ENCODE data around the gene STBD1.
"Not testable (repeated sequence)": the region's sequence is repeated elsewhere in the genome, so short reads cannot be mapped to it uniquely, and the experiment has no call there.

Gene STBD1

DNA sequence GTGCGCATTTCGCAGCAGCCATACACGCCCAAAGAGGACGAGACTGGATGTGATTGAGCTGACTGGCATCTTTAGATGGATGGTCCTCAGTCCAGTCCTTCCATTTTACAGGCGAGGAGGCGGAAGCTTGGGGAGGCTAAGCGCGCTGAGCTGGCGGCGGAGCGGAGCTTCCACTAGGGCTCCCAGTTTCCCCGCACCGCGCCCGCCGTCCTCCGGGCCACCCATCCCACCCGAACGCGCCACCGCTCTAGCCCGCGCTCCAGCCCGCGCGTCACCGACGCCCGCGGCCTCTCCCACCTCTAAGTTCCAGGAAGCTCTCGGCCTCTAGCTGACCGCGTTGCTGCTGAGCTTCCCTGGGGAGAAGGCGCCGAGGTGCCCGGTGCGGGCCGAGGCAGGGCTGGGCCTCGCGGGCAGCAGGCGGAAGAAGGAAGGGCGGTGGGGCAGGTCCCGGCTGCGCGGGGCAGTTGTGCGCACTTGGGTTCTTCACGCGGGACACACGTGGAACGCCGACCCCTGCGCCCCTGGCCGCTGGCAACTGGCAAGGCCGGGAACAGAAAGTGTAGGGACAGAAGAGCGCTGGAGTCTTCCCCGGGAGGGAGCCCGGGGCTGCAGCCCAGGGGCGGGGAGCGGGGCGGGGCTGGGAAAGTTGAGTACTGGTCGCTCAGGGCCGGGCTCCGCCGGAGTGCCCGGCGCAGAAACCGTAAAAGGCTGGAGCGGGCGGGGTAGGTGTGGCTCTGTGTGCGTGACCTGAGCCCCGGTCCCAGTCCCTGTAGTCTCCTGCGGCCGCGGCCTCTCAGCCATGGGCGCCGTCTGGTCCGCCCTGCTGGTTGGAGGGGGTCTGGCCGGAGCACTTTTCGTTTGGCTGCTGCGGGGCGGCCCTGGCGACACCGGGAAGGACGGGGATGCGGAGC lies at the start of gene STBD1:
Gene STBD1 (plus strand): TSS at position 763 of the 911 bp plus-strand sequence. CDS start 37 bp downstream, at position 800.
- DNase-seq: peak; percentile 19

DNA sequence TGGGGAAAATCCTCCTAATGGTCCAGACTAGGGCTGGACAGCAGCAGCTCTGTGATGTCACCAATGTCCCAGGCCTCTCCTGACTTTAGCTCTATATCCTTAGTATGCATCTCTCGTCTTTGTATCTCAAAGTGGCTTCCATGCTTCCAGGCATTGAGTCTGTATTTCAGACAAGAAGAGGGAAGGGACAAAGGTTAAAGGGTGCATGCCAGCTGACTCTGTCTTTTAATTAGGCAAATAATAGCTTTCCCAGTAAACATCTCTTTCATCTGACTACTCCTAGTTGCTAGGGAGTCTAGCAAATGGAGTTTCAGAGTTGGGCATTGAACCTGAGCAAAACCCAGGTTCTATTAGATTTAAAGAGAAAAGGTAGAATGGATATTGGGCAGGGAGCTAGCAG lies 49.6 kb upstream of the STBD1 start:
- DNase-seq: no peak

DNA sequence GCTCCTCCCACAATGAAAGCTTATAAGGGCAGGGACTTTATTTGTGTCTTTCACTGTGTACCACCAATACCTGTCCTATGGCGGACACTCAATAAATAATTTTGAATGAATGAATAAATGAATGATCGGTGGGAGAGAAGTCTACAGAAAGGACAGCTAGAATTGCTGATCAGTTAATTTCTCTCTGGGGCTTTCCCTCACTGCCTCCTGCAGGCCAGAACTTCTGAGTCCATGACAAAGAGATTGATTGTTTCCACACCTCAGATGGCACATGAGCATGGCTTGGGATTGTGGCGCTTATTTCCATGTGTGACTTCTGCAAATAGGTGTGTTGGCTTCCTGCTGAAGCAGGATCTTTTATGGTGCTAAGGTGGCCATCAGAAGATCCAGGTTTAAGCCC lies 48.7 kb upstream of the STBD1 start:
- DNase-seq: no peak

DNA sequence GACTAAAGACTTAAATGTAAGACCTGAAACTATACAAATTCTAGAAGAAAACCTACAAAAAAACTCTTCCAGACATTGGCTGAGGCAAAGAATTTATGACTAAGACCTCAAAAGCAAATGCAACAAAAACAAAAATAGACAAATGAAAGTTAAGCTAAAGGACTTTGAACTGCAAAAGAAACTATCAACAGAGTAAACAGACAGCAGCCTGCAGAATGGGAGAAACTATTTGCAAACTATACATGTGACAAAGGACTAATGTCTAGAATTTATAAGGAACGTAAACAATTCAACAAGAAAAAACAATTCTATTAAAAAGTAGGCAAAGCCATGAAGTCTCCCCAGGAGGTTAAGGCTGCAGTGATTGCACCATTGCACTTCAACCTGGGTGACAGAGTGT lies 46.0 kb upstream of the STBD1 start:
- no peak for DNase-seq

DNA sequence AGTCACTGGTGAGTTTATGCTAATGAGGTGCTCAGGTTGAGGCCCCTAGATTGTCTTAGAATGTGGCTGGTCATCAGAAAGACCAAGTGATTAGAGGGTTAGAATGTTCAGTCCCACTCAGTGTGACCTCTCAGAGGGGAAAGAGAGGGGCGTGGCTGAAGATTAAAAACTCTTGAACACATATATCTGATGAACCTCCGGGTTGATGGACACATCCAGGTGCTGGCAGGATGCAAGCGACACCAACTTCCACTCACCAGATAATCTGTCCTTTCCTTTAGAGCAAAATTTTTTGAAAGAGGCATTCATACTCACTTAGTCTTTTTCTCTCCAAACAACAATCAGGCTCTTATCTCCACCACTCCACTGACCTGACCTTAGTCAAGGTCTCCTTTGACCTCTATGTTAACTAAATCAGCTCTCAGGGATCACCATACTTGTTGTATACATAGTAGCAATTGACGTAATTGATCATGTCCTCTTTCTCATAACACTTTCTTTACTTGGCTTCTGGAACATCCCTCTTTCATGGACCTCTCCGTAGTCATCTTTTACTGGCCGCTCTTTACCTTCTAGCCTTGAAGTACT lies 40.8 kb upstream of the STBD1 start:
- DNase-seq: no peak

DNA sequence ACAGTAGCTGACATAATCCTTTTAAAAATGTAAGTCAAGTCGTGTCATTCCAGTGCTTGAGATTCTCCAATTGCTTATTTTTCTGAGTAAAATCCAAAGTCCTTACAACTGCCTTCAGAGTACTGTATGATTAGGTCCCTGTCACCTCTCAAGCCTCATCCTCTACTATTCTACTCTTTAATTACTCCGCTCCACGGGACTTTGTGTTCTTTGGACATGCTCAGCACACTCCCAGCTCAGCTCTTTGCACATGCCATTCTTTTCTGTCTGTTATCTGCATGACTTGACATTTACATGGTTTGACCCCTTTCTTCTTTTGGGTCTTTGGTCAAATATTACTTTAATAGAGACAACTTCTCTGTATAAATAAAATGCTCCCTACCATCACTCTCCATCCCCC lies 39.9 kb upstream of the STBD1 start:
- DNase-seq: no peak

DNA sequence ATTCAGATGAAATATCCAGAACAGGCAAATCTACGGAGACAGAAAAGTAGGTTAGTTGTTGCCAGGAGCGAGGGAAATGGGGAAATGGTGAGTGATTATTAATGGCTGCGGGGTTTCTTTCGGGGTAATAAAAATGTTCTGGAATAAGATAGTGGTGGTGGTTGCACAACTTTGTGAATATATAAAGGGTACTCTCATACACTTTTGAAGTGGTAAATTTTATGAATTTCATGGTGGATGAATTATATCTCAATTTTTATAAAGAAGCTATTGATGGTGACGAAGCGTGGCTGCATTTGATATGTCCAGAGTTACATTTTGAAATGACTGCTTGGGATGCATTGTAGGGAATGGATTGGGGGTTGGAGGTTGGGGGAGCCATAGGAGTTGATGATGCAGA lies 38.7 kb upstream of the STBD1 start:
- DNase-seq: no peak

DNA sequence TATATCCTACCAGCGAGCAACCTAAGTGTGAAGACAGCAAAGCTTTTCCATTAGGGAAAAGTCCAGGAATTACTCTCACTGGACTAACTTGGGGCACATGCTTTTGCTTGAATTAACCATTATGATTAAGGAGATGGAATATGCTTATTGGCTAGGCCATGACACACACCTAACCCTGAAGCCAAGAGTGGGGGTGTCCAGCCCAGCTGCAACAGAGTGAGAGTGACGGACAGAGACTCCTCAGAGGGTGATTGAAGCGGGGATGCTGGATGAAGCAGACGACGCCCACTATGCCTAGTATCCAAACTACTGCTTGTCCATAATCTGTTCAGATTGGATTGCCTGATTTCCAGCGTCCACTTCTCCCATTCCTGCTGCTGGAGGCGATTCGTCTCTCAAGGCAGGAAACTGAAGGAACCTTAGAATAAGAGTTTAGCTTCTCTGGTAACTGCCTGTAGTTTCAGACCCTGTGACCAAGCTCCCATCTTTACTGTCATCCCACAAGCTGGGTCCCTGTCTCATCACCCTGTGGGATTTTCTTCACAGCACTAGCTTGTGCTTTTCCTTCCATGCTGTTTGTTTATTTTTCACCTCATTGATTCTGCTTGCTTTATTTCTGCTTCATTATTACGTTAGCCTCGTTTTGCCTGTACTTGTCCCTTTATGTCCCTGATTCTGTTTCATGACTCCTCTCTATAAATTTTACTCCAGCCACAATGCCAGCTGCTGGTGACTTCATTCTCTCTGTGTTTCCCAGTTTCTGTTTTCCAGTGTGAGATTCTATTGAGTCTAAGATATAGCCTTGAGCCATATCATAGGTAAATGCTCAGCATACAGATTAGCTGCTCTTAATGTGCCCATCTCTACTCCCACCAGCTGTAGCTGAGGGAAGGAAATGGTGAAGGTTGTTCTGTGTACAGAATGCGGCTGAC lies 36.0 kb upstream of the STBD1 start:
- DNase-seq: peak; percentile 43

DNA sequence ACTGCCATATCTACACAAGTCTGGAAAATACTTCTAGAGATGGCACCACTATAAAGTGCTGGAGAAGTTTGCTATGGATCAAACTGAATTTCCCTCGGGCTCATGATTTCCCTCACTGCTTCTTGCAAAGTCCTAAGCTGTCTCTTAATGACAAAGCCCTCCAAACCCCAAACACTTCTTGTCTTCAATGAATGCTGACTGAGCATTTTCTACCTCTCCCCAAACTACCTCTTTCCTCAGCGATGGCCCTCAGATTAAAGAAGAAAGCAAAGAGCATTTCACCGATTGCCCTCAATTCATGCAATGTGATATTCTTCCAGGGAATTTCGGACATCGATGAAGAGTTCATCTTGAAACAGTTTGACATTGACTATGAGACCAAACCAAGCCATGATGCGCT lies 35.3 kb upstream of the STBD1 start:
- DNase-seq: no peak

DNA sequence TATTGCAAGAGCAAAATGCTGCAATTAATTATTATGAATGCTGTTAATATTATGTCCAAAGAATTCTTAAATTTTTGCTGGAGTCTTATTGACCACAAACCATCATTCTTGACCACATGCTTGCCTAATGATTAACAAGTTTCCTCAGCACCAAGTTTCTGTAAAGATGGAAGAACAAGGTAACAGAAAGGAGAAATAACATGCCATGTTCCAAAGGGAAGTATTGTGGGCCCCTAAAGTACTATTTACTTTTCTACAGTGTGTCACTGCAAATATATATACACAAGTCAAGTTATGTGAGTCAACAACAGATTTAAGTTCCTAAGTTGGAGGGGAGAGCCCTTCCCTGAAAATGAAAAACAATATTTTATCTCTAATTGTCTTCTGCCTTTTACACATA lies 34.5 kb upstream of the STBD1 start:
- DNase-seq: no peak

DNA sequence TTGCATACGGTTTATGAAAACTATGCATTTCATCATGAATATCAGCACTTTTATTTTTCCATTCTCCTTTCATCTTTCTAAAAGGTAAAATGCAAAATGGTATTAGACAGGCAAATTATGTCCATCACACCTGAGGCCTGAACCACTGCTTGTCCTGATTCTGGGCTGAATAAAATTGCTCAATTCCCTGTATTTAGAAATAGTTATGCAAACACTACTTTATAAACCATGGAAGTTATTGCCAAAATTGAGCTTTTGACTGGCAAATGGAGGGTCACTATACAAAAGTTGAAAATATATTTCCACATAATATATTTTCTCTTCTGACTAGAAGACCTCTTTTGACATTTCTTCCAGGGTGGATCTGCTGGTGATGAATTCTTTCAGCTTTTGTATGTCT lies 34.0 kb upstream of the STBD1 start:
- DNase-seq: no peak

DNA sequence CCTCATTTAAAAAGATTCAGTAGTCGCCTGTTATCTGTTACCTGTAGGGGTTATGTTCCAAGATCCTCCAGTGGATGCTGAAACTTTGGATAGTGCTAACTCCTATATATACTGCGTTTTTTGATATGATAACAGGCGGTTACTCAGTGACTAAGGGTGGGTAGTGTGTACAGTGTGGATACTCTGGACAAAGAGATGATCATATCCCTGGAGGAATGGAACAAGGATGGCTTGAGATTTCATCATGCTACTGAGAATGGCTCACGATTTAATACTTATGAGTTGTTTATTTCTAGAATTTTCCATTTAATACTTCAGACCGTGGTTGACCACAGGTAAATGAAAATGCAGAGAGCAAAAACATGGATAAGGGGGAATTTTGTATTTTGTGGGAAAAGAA lies 33.5 kb upstream of the STBD1 start:
- no peak for DNase-seq

DNA sequence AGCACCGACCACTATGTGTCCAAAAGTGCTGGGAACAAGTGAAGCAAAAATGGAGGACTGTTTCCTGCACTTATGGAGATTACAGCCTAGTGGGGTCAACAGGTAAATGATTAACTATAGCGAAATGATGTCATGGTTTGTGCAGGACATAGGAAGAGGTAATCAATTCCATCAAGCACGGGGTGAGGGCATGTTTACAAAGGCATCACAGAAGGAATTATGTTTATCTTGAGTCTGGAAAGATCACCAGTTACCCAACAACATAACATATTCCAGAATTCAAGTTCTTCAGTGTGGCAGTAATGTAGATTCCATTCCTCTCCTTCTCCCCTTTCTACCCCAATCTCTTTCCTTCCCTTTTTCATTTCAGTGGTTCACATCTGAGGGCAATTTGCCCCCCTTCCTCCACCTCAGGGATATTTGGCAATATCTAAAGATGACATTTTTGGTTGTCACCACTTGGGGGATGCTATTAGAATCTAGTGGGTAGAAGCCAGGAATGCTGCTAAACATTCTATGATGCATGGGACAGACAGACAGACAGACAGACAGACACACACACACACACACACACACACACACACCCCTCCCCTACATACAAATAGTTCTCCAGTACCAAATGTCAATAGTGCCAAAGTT lies 30.9 kb upstream of the STBD1 start:
- DNase-seq: no peak

DNA sequence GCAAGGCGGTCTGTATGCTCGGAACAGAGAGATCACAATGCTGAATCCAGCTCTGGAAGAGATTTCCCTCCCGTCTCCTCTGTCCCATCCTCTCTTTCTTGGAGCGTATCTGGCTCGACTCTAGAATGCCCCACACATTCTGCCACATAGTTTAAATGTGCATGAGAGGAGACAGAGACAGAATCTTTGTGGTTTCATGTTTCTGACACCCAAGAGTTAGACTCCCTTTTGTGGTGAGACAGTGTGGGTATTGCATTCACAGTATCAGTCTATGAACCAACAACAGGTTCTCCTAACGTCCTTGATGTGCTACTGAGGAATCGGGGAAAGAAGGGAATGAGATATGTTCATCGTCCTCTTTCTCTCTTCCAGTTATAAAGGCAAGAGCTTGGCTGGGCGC lies 29.7 kb upstream of the STBD1 start:
- DNase-seq: no peak

DNA sequence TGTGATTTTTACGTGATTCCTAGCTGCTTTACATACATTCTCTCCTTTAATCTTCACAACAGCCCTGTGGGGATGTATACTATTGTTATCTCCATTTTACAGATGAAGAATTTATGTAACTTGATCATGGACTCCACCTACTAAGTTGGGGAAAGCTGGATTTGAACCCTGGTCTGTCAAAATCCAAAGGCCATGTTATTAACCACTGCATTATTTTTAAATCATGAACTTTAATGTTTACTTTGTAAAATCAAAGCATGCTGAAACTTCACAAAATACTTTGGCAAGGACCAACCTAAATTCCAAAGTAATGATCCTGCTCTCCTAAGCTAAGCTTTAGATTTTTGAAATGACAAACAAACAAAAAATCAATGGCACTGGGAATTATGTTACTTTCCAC lies 28.9 kb upstream of the STBD1 start:
- no peak for DNase-seq

DNA sequence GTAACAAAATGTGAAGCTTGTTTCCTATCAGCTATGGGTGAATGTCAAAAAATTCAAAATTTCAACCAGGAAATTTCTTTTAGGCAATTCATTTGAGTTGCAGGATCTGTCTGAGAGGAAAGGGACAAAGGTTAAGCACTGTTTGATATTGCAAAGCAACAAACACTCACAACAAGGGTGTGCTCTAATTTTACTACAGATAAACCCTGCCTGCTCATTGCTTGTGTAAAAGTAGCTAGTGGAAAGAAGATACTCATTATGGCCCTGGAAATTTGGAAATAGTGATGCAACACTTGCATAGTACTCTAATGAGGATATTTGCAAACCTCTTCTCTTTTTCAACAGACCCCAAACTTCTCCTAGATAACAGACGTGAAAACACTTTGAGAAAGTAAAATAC lies 27.9 kb upstream of the STBD1 start:
- DNase-seq: no peak

DNA sequence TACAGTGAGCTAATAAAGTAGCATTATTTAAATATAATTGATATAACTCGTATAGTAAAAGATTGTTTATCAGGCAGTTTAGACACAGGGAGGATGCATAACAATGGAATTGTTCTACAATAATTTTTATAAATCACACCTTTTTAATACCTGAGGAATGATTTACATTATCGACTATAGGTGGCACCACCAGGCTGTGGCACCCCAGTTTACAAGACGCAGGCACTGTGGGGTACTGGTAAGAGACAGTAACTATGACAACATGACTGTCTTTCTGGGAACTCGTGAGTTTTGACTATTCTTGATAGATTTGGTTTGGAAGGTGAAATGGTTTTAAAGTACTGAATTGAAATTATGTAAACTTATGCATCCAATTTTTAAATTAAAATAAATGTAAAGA lies 27.1 kb upstream of the STBD1 start:
- DNase-seq: no peak

DNA sequence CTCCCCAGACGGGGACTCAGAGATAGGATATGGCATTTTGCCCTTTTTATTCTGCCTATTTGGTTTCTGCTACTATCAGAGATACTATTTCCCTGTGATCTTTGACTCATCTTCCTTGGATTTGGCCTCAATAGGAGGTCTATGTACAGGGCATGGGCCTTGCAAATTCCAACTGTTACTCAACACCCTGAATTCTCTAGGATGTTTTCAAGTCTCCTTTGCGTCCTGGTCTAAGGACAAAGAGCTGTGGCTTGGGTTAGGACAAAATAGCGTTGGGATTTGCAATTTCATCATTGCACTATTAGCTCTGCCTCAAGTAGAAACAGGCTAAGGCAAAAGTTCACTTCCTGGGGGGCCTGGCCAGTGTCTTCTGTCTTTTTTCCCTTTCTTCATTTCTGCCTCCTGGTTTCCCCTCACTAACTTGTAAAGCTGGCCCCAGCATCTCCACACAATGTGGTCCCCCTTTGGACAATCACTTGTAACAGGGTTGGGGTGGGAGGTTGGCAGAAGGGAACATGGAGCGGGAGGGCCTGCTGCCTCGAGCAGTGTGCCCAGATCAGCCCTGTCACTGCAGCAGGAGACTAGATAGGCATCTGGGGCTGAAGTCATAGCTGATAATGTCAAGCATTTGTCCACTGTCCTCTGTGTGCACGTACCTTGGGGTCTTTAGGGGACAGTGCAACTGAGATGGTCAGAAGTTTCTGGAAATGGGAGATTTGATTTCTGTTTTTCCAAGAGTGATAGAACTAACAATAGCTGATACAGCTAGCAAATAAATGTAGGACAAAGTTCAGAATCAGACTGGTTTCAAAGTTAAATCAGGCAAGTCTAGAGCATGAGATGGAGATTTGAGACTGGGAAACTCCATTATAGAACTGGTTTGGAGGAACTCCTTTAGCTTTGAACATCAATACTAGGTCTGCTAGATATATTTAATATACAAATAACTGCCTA lies 25.8 kb upstream of the STBD1 start:
- no peak for DNase-seq

DNA sequence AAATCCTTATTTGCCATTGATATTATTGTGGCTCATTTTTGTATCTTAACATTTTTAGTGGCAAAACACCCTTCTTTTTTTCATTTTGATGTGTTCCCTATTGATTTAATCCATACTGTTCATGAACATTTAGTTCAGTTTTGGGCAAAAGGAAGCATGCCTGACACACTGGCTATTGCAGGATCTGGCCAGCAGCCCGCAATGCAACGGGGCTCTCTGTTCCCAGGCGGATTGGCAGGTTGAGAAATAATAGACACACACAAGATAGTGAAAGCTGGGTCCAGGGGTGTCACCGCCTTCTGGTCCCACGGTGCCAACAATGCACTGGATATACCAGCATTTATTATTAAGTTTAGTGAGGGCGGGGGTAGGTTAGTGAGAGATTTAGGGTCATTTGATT lies 24.9 kb upstream of the STBD1 start:
- not testable (repeated sequence) for DNase-seq

DNA sequence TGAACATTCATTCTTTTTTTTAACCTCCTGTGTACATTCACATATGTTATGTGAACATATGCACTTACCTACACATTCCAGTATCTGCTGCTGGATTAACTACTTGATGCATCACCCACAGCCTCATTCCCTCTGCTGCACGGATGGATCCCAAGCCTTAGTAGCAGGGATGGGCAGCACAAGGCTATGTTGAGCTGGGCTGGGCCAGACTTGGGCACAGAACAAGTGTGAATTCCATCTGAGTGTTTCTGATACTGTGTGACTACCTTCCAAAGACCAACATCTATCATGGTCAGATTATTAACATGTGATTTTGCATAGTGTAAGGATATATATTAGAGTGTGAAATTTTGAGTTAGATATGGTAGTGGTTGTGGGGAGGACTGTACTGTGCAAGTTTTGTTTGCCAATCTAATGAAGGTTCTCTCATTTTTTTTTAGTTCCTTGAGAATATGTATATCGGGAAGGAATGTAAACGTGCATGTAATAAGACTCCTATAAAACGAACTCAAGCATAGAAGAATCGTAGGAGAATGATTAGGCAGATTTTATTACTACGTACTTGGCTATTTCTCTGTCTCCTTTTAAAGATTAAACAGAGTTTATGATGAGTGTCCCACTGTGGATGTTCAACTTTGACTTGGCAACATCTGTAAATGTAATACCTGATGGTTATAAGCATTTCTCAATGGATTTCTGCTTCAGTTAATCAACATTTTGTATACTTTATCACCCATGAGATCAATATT lies 23.4 kb upstream of the STBD1 start:
- no peak for DNase-seq

DNA sequence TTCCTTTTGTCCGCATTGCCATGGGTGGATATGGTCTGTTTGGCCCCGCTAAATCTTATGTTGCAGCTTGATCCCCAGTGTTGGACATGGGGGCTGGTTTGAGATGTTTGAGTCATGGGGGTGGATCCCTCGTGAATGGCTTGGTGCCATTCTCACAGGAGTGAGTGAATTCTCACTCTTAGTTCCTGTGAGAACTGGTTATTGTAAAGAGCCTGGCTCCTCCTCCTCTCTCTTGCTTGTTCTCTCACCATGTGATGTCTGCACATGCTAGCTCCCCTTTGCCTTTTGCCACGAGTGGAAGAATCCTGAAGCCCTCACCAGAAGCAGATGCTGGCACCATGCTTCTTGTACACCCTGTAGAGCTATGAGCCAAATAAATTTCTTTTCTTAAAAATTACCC lies 22.6 kb upstream of the STBD1 start:
- no peak for DNase-seq

Measured in DMS153 (cell line).